GM21367 (cell line): ENCODE data around the gene SRPK2.
"Not testable (repeated sequence)": the region's sequence is repeated elsewhere in the genome, so short reads cannot be mapped to it uniquely, and the experiment has no call there.

Experiments
- ATAC-seq: cut with Tn5 transposase; IDR thresholded peaks from one replicate; pipeline ENCODE4 v1.9.1; 2021; ENCODE audit not compliant: unreplicated experiment

The SRPK2 gene

DNA sequence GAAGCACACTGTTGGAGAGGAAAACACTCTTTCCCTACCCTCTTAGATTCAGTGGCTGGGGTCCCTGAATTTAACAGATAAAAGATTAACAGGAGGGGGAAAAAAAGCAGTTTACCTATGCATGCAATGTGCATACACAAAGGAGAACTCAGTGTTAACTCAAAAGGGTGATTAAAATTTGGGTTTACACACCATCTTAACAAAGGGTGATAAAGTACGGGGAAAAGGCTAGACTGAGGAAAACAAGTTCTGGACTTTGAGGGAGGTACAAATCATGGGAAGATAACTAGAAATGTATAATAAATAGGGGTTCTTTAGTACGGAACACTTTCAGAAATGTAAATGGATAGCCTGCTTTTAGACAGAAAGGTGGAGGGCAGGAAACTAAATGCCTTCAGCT lies 83.1 kb downstream of the SRPK2 start:
- no peak for ATAC-seq

DNA sequence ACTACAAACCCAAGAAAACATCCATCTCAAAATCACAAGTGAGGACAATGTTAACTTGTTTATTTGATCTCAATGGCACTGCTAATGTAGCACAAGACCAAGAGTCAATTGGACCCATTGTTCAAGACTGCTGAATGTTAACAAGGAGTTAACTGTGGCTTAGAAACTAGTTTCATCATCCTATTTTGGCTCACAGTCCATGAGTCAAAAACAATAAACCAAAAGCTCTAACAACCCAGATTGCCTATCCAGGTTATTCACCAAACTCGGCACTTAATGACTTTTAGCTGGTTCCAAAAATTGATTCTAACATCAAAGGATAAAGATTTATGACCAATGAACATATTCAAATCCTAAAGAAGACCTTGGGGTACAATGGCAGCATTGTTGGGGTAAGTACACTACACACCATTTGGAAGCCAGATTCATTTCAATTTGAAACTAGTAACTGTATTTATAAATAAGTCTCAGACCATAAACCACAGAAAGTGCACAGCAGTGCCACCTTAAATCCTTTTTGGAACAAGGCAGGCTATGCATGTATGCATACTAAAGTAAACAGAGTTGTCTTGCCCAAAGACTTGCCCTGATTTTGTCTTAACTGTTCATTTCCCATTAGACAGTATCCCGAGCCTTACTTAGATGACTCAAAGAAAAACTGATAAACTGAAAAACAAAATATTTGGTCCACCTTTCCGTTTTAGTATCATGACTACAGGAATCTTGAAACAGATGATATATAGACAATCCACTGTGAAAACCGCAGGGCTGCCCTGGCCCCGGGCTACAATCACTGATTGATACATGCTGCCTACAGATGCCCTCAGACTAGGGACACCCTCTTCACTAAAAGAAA lies 84.5 kb downstream of the SRPK2 start:
- ATAC-seq = no peak

DNA sequence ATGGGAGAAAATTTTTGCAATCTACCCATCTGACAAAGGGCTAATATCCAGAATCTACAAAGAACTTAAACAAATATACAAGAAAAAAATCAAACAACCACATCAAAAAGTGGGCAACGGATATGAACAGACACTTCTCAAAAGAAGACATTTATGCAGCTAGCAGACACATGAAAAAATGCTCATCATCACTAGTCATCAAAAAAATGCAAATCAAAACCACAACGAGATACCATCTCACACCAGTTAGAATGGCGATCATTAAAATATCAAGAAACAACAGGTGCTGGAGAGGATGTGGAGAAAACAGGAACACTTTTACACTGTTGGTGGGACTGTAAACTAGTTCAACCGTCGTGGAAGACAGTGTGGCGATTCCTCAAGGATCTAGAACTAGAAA lies 88.1 kb downstream of the SRPK2 start:
- not testable (repeated sequence) for ATAC-seq

GRCh38 chr7:105298439-105298894 lies 90.3 kb downstream of the SRPK2 start:
- ATAC-seq = peak; percentile 84

DNA sequence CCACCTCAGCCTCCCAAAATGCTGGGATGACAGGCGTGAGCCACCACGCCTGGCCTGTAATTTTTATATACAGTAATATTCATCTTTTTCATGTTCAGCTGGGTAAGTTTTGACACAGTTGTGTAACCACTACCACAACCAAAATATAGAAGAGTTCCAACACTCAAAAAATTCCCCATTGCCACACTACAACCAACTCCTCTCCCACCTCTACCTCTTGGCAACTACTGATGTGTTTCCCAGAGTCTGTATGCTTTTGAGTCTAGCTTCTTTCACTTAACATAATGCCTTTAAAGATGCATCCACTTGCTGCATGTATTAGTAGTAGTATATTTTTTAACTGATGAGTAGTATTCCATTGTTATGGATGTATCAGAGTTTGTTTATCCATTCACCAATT lies 90.7 kb downstream of the SRPK2 start:
- peak; percentile 32 for ATAC-seq

- no peak for ATAC-seq
These were observed 91.4 kb downstream of the SRPK2 start for GRCh38 chr7:105297309-105297708.

DNA sequence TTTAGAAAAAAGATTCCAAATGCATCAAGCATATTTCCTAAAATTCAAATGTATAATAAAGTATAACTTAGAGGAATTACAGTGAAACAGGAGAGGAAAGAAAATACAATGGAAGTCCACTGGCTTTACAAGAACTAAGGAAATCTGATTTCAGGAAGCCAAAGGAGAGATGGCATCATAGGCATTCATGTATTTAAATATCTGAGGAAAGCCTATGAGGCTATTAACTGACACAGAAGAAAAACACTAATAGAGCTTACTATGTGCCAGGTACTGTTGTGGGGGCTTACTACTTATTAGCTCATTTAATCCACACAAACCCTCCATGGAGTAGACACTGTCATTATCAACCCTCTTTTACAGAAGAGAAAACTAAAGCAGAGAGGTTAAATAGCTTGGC lies 92.2 kb downstream of the SRPK2 start:
- no peak for ATAC-seq

- ATAC-seq = no peak
These were observed 92.9 kb downstream of the SRPK2 start for GRCh38 chr7:105295596-105296352.

DNA sequence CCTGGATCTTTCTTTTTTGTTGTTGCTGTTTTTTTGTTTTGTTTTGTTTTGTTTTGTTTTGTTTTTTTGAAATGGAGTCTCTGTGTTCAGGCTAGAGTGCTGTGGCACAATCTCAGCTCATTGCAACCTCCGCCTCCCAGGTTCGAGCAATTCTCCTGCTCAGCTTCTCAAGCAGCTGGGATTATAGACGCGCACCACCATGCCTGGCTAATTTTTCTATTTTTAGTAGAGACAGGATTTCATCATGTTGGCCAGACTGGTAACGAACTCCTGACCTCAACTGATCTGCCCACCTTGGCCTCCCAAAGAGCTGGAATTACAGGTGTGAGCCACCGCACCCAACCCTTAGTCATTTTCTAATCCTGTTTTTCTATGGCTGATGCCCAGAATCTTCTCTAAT lies 94.2 kb downstream of the SRPK2 start:
- ATAC-seq = not testable (repeated sequence)

DNA sequence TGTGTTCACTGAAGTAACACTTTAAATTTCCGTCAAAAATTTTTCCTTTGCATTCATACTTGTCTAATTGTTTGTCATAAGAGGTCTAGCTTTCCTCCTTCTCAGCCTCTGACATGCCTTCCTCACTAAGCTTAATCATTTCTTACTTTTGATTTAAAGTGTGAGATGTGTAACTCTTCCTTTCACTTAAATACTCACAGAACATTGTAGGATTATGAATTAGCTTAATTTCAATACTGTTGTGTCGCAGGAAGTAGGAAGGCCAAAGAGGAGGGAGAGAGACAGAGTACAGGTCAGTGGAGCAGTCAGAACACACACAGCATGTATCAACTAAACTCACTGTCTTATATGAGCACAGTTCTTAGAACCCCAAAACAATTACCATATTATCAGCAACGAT lies 99.0 kb downstream of the SRPK2 start:
- no peak for ATAC-seq

GRCh38 chr7:105286441-105286840 lies 102.3 kb downstream of the SRPK2 start:
- ATAC-seq = no peak

- no peak for ATAC-seq
These were observed 103.4 kb downstream of the SRPK2 start for GRCh38 chr7:105285118-105285874.

GRCh38 chr7:105284014-105284413 lies 104.7 kb downstream of the SRPK2 start:
- no peak for ATAC-seq

DNA sequence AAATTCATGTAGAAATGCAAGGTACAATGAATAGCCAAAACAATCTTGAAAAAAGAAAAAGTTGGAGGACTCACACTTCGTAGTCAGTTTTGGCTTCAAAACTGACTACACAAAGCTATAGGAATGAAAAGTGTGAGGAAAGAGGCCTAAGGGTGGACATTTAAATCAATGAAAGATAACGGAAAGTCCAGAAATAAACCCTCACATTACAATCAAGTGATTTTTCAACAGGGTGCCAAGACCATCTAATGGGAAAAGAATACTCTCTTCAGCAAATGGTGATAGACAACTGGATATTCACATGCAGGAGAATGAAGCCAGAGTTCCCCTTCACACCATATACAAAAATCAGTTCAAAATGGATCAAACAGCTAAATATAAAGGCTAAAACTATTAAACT lies 106.8 kb downstream of the SRPK2 start:
- ATAC-seq = no peak

GRCh38 chr7:105279688-105280007 lies 109.1 kb downstream of the SRPK2 start:
- ATAC-seq = peak; percentile 68

DNA sequence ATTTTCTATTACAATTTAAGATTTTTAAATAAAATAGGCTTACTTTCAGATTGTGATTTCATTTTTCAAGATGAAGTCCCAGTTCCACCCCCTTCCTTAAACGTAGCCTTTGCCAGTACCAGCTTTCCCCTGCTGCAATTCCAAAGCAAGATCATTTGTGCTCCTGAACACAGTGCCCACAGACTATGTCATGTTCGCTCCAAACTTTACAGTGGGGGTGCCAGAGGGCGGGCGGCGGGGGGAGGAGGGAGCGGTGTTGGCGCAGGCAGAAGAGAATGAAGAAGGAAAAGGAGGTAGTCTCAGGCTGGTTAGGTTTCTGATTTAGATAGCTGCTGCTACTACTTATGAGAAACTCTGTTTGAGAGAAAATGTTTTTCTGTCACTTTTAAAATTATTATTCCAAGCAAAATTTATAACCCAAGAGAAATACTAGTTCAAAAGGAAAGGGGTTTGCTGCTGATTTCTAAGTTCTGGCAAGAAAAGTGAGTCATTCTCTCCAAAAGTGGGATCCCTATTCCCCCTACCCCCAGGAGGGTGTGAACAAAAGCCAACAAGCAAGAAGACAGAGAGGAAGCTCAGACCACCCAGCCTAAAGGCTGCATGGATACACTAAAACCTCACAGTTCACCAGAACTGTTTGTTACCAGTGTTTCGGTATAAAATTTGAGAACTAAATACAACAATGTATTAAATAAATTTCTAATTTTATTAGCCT lies 109.6 kb downstream of the SRPK2 start:
- ATAC-seq = peak; percentile 53

DNA sequence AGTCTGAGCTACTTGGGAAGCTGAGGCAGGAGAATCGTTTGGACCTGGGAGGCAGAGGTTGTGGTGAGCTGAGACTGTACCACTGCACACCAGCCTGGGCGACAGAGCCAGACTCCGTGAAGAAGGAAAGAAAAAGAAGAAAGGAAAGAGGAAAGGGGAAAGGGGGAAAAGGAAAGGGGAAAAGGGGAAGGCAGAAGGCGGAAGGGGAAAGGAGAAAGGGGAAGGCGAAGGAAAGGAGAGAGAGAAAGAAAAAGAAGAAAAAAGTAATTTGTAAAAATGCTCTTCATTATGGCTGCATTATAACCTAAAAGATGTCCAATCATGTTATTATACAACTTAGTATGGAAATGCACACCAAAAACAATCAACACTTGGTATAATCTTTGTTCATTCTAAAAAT lies 110.2 kb downstream of the SRPK2 start:
- no peak for ATAC-seq

GRCh38 chr7:105277341-105277740 lies 111.4 kb downstream of the SRPK2 start:
- ATAC-seq = no peak

DNA sequence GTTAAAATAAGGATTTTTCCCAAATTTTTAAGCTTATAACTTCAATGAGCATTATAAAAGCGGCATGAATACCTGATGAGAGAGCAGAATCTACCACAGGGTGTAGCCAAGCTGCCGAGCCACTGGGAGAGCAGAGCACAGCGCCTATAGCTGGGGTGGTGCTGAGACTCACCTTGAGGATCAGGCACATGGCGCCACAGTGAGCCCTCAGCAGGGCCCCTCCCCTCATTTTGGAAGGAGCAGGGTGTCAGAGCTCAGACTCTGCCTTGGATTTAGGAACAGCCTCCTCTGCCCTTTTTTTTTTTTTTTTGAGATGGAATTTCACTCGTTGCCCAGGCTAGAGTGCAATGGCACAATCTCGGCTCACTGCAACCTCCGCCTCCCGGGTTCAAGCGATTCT lies 118.6 kb downstream of the SRPK2 start:
- ATAC-seq = no peak

DNA sequence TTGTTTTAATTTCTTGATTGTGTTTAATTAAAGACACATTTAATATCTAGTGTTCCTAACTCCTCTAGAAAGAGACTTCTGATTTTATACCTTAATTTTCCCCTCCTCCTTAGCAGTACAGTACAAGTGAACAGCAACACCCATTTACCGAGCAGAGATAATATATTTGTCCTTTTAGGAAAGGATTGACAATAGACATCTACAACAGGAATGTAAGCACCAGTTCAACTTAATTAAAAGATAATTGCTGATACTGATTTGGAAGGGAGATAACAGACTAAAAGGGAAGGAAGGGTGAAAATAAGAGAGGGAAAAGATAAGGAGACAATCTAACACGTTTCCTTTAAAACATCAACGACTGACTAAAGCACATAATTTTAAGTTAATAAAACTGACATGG lies 119.3 kb downstream of the SRPK2 start:
- no peak for ATAC-seq
